Measurements from ENCODE around the gene VPS25.
"Not testable (repeated sequence)": the region's sequence is repeated elsewhere in the genome, so short reads cannot be mapped to it uniquely, and the experiment has no call there.

The VPS25 gene

DNA sequence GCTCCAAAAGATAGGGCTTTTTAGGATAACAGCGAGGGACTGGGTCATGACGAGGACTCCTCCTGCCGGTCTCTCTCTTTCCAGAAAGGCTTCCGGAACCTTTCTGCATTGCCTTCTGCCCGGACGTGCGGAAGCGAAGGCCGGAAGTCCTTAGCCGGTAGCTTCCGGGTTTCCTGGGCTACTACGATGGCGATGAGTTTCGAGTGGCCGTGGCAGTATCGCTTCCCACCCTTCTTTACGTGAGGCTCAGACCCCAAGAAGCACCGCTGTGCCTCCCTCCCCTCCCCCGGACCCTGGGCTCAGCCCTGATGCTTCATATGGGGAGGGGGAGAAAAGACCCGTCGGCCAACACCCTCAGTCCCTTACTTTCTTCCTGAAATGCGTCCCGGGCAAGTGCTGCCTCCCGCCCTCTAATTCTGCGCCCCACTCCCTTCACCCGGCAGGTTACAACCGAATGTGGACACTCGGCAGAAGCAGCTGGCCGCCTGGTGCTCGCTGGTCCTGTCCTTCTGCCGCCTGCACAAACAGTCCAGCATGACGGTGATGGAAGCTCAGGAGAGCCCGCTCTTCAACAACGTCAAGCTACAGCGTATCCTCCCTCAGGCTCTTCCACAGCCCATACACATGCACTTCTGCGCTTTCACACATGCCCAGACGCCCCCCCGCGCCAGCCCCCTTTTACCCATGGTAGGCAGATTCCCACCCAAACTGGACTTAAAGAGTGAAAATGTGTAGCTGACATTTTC, at the start of gene VPS25:
TSS of gene VPS25 (plus strand) at position 160 of the 746 bp plus-strand sequence. CDS start at position 187, 27 bp downstream.
- peak; percentile 84 for DNase-seq (ENCODE audit: low spot score)

DNA sequence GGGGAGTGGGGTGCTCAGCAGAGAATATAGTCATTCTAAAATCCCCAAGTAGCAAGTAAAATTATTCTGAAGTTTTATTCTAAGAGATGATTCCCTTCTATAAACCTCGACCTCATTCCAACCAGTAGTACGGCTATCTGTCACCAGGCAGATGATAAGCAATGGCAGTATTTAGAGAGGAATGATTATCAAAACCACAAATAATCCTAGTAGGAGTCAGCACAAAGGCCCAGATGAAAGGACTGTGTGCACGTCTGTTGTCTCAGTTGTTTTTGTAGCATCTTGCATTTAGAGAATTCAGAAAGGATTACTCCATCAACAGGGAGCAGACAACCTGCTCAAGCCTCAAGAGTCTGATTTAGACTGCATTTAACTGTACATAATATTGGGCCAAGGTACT, 49.6 kb upstream of the VPS25 start:
- no peak for DNase-seq (ENCODE audit: low spot score)

DNA sequence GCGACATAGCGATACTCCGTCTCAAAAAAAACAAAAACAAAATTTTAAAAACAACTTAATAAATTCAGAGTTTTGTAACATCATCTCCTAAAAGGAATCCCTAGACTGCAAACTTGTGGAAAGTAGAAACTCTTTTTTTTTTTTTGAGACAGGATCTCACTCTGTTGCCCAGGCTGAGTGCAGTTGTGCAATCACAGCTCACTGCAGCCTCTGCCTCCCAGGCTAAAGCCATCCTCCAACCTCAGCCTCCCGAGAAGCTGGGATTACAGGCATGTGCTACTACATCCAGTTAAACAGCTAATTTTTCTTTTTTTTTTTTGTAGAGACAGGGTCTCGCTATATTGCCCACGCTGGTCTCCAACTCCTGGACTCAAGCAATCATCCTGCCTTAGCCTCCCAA, 48.1 kb upstream of the VPS25 start:
- DNase-seq (ENCODE audit: low spot score), result no peak

DNA sequence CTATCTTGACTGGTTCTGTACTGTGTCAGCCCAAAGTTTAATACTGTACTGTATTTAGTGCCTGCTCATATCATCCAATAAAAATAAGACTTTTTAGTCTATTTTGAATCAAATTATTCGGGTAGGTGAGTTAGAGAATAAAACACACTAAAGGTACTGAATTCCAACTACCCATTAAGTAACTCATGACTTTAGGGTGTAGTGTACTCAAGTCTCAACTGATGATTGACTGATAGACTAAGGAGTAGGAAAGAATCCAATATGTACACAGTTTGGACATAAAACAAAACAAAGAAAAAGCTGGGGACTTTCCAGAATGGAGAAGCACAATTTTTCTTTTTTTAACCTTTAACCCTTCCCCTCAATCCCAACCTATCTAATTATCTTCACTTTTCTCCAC, 32.5 kb upstream of the VPS25 start:
- no peak for DNase-seq (ENCODE audit: low spot score)

DNA sequence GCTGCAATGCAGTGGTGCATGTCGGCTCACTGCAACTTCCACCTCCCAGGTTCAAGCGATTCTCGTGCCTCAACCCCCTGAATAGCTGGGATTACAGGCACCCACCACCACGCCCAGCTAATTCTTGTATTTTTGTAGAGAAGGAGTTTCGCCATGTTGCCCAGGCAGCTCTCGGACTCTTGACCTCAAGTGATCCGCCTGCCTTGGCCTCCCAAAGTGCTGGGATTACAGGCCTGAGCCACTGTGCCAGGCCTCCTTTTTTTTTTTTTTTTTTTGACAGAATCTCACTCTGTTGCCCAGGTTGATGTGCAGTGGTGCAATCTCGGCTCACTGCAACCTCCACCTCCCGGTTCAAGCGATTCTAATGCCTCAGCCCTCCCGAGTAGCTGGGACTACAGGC, 30.3 kb upstream of the VPS25 start:
- DNase-seq (ENCODE audit: low spot score), result not testable (repeated sequence)

DNA sequence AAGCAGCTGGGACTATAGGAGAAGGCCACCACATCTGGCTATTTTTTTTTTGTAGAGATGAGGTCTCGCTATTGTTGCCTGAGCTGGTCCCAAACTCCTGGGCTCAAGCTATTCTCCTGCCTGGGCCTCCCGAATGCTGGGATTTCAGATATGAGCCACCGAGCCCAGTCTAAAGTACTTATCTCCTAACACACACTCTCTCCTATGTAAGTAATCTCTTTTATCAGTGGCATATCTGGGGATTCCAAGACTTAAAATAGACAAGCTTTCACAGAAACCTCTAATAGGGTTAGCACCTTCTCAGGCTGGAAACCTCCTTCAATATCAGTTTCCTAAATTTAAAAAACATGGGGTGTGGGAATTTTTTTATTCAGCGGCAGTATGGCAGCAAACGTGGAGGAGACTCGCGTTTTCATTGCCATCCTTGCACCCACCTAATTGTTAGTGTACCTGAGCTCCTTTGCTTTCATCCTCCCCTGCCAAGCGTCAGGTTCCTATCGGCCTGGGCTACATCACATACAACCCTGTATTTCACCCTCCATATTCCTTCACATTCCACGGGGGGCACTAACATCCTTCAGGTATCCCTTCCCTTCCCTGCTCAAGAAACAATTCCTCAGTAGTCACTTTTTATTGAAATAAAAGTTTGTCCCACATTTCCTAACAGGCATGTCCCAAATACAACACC, 29.5 kb upstream of the VPS25 start:
- DNase-seq (ENCODE audit: low spot score), result no peak

DNA sequence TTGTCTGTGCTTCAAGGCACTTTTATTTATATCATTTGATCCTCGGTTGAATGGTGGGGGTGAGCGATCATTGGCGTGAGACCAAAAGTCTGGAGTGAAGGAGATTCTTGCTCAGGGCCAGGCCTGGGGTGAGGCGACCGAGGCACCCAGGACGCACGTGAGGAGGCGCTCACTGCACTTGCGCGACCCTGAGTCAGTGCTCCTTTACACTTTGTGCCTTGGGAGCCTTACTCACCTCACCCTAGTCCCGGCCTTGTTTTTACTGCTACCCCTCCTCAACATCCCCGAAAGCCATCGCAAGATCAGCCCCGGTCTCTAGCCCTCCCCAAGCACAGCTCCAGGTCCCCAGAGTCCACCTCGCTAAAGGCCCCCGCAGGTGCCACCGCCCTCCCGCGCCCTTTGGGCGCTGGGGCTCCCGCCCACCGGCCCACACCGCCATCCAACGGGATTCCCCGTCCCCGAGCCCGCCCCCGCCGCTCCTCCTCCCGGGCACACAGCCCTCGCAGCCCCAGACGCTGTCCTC, 28.9 kb upstream of the VPS25 start:
- DNase-seq (ENCODE audit: low spot score), result peak; percentile 48

DNA sequence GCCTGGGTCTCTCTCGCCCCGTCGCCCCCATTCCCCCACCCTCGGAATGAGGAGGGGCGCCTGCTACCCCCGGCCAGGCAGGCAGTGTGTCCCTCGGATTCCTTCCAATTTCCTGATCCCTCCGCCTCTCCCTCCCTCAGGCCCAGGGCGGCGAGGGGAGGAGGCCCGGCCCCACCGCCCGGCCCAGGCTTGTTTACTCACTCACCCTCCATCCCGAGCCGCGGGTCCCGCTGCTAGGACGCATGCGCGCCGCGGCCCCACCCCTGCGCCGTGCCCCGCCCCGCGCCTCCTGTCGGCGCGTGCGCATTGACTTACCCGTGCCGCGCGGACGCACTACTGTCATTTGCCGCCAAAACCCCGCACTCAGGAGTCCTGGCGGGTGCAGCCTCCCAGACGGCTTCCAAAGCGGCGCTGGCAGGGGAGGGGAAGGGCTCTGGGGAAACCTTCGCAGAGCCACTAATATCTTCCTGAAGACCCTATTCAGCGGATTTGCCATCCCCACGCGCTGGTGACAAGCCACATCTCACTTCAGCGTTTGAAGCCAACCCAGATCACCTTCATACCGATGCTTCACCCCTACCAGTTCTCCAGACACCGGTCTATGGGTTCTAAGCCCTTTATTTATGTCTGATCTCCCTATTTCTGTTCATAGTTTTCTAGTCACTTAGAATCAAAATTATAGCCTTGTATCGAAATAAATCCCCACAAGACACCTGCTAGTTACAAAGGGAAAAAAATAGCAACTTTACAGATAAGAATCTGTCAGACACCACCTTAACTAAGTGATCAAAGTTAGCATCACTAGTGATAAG, 28.2 kb upstream of the VPS25 start, which contains the start of gene EZH1:
TSS of gene EZH1 (minus strand) at position 235 of the 812 bp plus-strand sequence. CDS start 16,099 bp downstream, outside the sequence.
- peak; percentile 90 for DNase-seq (ENCODE audit: low spot score)

DNA sequence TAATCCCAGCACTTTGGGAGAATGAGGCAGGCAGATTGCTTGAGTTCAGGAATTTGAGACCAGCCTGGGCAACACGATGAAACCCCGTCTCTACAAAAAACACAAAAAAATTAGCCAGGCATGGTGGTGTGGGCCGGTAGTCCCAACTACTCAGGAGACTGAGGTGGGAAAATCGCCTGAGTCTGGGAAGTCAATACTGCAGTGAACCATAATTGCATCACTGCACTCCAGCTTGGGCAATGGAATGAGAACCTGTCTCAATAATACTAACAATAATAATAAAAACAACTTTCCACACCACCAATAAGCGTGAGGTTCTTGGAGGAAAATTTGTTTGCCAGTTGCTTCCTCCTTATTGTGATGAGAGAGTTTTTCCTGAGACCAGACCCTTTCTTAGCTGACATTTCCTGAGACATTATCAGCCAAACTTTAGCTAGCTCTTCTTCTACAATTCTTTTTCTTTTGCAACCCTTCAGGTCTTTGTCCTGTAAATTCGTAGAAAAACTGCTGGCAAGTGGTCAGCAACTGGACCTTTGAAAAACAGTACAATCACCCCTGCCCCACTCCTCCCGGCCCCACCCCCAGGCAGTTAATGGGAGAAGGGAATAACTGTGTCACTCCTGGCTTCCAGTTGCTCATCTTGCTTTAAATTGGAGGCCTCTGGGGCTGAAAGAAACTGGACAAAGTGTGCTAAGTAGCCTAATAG, 24.9 kb upstream of the VPS25 start:
- DNase-seq (ENCODE audit: low spot score), result no peak

DNA sequence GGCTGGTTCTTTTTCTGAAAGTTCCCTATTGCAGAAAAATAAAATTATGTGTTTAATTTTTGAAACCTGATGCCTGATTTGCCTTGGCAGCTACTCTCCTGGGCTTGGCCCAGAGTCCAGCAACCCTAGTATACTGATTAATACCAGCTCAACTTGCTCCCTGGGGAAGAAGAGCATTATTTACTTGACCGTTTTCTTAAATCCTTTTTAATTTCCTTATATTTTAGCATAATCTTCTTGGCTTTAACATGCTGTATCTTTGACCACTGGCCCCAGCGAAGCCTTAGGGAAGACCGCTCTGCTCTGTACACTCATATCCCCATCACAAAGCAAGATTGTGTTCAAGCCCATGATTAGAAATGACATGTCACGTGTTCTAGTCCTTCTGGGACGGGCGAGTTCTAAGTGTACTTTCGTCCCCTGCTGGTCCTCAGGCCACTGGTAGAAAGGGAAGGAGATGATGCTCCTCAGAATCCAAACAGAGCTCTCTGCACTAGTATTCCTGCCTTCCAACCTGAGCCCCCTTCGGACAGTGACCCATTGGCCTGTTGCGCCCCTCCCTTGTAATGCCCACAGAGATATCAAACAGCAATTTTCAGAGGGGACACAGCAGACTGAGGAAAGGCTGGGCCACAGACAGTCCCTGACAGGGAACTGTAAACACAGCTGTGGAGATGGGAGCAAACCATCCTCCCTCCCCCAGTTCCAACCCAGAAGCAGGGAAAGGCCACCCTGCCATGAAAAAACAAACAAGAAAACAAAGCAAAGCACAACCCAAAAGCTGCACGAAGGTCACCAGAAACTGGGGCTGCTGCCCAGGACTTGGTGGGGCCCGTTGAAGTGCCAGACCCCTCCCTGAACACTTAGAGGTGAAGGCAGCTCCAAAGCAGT, 24.1 kb upstream of the VPS25 start:
- no peak for DNase-seq (ENCODE audit: low spot score)

DNA sequence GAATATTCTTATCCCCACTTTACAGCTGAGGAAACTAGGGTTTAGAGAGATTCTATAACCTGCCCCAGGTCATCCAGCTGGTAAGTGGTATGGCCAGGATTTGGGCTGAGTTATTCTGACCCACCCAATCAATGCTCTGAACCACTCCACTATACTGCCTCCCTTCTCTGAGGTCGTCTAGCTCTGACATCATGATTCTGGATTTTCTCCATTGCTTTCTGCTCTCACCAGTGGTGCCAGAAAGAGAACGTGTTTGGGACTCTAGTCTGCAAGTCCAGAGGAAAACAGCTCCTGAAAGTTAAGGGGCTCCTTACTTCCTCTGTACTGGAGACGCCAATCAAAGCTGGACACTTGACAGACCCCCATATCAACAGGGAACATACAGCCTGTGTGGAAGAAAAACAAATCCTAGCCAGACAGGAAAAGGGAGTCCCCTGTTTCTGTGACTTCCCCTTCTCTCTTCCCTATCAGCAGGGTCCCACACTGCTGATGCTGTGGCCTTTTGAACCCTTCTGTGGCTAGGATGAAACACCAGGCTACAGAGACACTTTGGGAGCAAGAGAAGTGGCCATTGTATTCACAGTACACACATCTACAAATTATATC, 22.4 kb upstream of the VPS25 start:
- no peak for DNase-seq (ENCODE audit: low spot score)

DNA sequence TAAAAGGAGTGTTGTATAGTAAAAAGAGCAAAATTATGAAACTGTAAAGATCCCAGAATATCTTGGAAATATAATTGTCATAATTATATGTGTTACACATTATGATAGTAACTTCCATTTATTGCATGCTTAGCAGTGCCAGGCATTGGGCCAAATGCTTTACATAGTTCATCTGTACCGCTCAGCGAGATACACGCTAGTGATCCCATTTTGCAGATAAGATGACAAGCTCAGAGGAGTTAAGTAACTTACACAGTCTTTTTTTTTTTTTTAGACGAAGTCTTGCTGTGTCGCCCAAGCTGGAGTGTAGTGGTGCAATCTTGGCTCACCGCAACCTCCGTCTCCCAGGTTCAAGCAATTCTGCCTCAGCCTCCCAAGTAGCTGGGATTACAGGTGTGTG, 21.6 kb upstream of the VPS25 start:
- no peak for DNase-seq (ENCODE audit: low spot score)

DNA sequence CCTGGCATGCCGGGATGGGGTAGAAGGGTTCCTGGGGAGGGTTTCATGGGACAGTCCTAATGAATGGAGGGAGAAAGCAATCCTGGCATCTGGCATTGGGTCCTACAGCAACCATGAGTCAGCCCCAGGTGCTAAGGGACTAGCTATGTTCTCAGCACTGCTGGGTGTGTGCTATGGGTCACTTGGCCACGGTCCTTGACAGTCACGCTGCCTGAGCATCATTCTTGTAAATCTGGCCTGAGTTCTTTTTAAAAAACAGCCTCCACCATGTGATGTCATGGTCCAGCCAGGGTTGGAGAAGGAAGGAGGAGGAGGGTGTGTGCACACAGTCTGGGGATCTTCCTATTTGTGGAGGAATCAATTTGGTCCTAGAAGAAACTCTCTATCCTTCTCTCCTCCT, 18.5 kb upstream of the VPS25 start:
- DNase-seq (ENCODE audit: low spot score), result no peak

DNA sequence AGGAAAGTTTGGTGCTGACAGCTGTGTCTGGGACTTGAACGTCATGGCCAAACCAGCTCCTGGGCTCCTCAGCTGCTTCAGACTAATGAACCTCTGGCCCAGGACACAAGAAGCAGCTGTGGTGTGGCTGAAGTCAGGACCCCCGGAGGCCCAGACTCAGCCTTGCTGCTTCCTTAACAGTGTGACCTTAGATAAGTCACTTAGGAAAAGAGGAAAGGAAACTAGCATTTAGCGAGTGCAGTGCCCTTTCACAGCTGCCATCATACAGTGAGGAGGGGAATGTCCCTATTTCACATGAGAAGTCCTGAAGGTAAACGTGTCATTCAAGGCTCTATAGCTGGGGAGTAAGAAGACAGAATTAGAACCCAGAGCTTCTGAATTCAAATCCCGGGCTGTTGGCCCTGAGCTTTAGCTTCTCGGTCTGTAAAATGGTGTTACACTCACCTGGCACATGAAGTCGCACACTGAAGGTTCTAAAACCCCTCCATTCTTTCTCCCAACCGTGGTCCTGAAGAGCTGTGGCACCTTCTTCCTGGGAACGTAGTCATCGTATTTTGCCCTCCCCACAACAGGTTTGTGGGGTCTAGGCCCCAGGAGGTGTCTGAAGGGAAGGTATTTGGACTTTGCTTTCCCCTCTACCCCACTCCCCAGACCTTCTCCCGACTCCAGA, 13.1 kb upstream of the VPS25 start:
- no peak for DNase-seq (ENCODE audit: low spot score)

DNA sequence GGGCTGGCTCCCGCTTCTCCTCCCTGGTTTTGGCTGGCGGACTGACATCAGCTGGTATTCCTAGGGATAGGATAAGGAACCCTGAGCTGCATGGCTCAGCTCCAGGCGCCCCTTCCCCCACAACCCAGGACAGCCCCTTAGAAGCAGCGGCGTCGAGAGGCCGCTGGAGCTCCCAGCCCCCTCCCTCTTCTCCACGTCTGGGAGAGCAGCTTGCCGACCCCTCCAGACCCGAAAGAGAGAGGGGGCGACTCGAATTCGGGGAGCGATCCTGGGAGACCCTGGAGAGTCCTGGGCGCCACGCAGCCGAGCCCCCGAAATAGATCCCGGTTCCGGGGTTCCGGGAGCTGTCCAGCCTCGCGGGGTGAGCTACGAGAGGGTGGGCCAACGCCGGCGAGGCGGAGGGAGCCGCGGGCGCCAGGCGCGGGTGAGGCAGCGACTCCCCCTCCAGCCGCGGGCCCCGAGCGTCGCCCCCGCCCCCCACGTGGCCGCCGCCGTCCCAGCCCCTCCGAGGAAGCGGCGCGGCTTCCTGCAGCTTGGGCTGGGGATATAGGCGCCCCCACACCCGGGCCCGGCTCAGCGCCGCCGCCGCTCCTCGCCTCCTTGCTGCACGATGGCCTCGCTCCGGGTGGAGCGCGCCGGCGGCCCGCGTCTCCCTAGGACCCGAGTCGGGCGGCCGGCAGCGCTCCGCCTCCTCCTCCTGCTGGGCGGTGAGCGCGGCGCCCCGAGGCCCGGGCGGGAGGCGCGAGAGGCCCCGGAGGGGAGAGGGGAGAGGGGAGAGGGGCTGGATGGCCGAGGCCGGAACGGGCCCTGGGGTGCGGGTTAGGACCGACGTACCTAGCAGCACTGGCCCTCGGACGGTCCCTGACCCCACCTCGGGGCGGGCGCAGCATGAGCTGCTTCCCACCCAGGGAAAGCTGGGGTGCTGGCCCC, 12.3 kb upstream of the VPS25 start, which contains the start of gene RAMP2:
TSS of gene RAMP2 (plus strand) at position 576 of the 930 bp plus-strand sequence. CDS start at position 611, 35 bp downstream.
- no peak for DNase-seq (ENCODE audit: low spot score)

DNA sequence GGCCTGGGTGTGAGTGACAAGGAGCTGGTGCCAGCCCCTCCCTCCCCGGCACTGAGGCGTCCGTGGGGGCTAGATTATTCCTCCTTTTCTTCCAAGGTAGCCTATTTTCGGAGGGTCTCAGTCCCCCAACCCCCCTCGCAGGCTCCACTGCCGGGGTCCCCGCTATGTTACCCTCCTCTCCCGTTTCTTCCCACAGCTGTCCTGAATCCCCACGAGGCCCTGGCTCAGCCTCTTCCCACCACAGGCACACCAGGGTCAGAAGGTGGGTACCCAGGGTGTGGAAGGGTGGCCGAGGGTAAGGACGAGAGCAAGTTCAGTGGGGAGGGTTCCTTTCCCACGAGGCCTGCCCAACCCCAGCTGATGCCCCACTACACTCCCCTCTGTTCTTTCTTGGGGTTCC, 11.6 kb upstream of the VPS25 start:
- no peak for DNase-seq (ENCODE audit: low spot score)

DNA sequence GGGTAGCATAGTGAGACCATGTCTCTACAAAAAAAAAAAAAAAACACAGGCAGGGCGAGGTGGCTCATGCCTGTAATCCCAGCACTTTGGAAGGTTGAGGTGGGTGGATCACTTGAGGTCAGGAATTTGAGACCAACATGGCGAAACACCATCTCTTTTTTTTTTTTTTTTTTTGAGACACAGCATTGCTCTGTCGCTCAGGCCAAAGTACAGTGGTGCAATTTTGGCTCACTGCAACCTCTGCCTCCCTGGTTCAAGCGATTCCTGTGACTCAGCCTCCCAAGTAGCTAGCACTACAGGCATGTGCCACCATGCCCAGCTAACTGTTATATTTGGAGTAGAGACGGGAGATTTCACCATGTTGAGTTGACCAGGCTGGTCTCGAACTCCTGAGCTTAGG, 7.1 kb upstream of the VPS25 start:
- no peak for DNase-seq (ENCODE audit: low spot score)

DNA sequence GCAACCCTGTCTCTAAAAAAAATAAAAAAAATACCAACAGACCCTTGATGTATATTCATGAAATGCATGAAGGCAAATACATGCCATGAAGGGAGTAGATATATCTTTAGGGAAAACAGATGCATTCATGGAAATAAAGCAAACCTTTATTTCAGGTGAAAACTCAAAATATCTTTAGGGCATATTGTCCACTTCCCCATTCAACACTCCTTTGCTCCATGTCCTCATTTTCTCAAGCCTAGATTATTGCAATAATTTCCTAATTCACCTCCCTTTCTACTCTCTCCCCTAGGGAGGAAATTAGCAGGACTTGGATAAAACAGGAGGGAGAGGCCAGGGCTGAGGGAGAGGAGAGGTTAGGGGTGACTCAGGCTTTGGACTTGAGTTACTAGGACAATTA, 5.7 kb upstream of the VPS25 start:
- DNase-seq (ENCODE audit: low spot score), result no peak
